ENCODE data around the gene MBTD1. TPM values are rescaled to one million over a fixed set of nuclear protein-coding genes. Genes with fewer than 3 reads are reported as not detected.
A peak's percentile ranks its signal among the peaks of the same experiment; 100 is the strongest.
"Not testable (repeated sequence)": the region's sequence is repeated elsewhere in the genome, so short reads cannot be mapped to it uniquely, and the experiment has no call there.

Gene MBTD1
- 10.4 and 11.6 TPM in 2 replicates for total RNA-seq
- 5.0 TPM for polyA plus RNA-seq (2012)

- DNase-seq (ENCODE audit: low read depth) = peak; percentile 99
These were observed at the start of gene MBTD1 for GRCh38 chr17:51259564-51260236. MBTD1 (minus strand) TSS chr17:51260049; CDS start chr17:51225161, 34,888 bp downstream.

- DNase-seq (ENCODE audit: low read depth) = no peak
These were observed 45.3 kb upstream of the MBTD1 start for GRCh38 chr17:51305182-51305581.

- DNase-seq (ENCODE audit: low read depth) = no peak
These were observed 40.0 kb upstream of the MBTD1 start for GRCh38 chr17:51299859-51300258.

DNA sequence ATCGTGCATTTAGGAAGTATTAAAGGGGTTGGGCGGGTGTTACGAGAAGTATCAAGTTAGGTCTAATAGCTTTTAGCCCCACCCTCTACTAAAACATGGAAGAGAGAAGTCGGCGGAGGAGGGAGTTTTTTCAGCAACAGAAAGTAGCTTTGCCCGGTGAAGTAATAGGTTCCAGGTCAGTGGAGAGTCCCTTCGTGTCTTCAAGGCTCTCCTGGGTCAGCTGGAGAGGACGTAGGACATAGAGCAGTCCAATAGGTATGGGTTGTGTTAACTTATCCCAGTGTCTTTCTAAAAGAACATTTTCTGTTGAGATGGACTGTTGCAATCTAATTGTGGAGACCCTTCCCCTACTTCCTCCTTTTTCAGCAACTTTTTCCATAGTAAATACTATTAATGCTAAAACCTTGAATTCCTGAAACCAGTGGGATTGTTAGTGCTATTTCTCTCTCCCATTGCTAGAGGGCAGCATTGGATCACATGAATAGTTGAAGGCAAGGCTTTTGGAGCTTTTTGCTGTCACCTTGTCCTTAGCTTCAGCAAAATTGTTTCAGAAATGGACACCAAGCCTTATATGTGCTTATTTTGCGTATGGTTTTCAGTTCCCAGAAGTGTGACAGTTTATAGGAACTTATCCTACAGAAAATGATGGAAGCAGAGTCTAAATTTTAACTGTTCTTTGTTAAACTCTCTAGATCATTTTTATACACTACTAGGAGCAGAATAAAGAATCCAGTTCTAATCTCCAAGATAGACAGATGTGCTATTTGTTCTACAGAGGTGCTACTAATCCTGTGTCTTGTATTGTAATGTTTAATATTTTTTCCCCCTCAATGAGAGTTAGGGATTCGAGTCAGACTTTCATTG is 38.9 kb upstream of the MBTD1 start:
- DNase-seq (ENCODE audit: low read depth) = peak; percentile 69

DNA sequence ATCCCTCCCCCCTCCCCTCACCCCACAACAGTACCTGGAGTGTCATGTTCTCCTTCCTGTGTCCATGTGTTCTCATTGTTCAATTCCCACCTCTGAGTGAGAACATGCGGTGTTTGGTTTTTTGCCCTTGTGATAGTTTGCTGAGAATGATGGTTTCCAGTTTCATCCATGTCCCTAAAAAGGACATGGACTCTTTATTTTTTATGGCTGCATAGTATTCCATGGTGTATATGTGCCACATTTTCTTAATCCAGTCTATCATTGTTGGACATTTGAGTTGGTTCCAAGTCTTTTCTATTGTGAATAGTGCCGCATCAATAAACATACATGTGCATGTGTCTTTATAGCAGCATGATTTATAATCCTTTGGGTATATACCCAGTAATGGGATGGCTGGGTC is 34.5 kb upstream of the MBTD1 start:
- not testable (repeated sequence) for DNase-seq (ENCODE audit: low read depth)

- DNase-seq (ENCODE audit: low read depth) = no peak
These were observed 29.9 kb upstream of the MBTD1 start for GRCh38 chr17:51289696-51290111.

DNA sequence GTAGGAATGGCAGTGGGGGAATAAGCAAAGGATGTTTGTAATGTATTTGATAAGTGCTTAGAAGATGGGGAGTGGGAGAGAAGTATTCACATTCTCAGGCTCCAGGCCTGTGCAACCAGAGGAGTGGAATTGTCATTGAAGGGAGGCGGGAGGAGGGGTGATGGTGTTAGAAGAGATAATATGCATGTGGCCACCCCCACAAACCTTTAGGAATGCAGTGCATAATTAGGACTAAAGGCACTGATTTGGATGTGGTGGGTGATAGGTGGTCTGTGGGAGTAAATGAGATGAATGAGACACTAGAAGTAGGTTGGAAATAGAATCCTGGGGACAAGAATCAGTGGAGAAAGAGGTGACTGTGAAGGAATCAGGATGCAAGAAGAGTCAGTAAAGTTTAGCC is 27.6 kb upstream of the MBTD1 start:
- DNase-seq (ENCODE audit: low read depth) = no peak

- DNase-seq (ENCODE audit: low read depth) = no peak
These were observed 19.3 kb upstream of the MBTD1 start for GRCh38 chr17:51279183-51279582.

DNA sequence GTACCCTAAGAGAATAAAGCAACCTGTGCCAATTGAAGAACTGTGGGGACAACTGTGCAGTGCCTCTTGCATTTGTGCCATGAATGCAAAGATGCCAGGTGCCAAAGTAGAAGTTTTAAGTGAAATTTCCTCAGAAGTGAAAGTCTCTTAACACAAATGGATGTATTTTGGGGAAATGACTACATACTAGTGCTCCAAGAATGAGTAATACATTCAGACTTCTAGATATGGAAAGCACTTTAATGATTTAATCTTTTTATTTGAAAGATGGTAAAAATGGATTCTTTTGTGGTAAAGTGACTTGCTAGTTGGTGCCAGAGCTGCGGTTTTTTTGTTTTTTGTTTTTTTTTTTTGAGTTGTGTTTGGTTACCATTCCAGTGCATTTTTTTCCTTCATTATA is 15.5 kb upstream of the MBTD1 start:
- peak; percentile 50 for DNase-seq (ENCODE audit: low read depth)

DNA sequence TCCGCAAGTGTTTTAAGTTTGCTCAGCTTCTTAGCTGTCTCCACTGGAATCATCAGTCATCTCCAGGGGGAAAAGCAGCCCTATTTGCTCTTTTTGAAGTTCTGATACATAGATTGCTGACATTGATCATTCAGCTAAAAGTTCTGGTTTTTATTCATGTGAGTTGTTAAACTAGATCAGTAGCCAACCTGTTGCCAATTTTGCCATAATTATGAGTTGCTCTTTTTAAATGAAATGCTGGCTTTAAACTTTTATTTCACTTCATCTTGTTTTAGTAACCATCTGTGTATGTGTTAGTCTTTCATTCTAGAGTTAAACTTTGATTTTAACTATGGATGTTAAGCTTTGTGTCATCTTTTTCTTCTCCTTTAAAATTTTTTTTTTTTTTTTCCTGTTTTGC is 13.0 kb upstream of the MBTD1 start:
- DNase-seq (ENCODE audit: low read depth) = no peak

GRCh38 chr17:51270636-51271035 is 10.8 kb upstream of the MBTD1 start:
- no peak for DNase-seq (ENCODE audit: low read depth)

DNA sequence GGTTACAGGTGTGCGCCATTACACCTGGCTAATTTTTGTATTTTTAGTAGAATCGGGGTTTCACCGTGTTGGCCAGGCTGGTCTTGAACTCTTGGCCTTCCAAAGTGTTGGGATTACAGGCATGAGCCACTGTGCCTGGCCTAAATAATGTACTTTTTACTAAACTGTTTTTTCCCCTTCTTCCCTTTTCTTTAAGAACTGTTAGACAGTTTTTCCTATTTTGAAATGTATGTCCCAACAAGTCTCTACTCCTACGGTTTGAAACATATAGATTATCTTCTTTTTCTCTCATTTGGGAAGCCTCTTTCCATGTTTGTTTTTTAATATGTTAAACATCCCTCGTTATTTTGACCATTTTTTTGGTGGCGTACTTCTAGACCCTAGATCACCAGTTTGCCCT is 10.1 kb upstream of the MBTD1 start:
- no peak for DNase-seq (ENCODE audit: low read depth)

DNA sequence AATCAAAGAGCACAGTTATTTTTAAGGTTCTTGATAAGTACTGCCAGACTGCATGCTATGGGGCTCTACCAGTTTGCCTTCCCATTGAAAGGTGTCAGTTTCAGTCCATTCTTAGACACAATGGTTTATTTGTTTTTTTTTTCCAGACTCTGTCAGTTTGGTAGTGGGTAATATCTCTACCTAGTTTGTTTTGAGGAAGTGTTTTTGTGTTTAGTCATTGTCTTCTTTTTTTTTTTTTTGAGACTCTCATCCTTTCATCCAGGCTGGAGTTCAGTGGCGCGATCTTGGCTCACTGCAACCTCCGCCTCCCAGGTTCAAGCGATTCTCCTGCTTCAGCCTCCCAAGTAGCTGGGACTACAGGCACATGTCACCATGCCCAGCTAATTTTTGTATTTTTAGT is 4.6 kb upstream of the MBTD1 start:
- not testable (repeated sequence) for DNase-seq (ENCODE audit: low read depth)

- DNase-seq (ENCODE audit: low read depth) = no peak
These were observed 3.2 kb upstream of the MBTD1 start for GRCh38 chr17:51263006-51263405.

GRCh38 chr17:51261024-51261963 is 1.4 kb upstream of the MBTD1 start:
- peak; percentile 4 for DNase-seq (ENCODE audit: low read depth)

GRCh38 chr17:51260237-51261023 is 581 bp upstream of the MBTD1 start, which contains the start of gene UTP18:
UTP18 (plus strand) TSS chr17:51260546; CDS start chr17:51260585, 39 bp downstream.
- peak; percentile 98 for DNase-seq (ENCODE audit: low read depth)

DNA sequence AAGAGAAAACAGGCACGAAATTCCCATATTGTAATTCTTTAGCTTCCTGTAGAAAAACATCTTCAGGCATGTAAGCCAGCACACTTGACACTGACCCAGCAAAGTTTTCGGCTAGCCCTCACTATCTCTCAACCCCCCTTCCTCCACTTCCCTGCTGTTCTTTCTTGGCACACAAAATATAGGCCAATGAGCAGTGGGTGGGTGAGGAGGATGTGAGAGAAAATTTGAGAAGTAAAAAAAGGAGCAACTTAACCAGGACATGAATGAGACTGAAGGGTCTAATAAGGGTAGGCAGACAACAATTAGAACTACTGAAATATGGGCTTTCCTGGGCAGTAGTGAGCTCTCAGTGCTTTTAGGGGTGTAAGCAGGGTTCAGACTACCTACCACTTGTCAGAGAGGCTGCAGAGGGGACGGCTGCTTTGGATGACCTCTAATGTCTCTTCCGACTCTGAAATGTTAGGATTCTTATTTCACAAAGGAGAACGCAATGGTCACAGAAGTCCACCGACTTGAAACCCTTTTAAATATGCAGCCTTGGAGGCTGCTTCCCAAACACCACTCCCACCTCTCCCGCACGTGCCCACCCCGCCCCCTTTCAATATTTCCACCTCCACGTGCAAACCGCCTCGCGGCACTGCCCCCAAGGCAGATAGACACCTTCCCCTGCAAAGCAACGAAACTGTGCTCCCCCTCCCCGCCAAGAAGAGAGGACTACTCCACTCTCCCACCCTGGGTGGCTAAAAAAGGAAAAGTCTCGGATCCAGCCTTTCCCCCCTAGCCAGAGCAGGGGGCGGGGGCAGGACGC is 889 bp downstream of the MBTD1 start:
- peak; percentile 3 for DNase-seq (ENCODE audit: low read depth)

DNA sequence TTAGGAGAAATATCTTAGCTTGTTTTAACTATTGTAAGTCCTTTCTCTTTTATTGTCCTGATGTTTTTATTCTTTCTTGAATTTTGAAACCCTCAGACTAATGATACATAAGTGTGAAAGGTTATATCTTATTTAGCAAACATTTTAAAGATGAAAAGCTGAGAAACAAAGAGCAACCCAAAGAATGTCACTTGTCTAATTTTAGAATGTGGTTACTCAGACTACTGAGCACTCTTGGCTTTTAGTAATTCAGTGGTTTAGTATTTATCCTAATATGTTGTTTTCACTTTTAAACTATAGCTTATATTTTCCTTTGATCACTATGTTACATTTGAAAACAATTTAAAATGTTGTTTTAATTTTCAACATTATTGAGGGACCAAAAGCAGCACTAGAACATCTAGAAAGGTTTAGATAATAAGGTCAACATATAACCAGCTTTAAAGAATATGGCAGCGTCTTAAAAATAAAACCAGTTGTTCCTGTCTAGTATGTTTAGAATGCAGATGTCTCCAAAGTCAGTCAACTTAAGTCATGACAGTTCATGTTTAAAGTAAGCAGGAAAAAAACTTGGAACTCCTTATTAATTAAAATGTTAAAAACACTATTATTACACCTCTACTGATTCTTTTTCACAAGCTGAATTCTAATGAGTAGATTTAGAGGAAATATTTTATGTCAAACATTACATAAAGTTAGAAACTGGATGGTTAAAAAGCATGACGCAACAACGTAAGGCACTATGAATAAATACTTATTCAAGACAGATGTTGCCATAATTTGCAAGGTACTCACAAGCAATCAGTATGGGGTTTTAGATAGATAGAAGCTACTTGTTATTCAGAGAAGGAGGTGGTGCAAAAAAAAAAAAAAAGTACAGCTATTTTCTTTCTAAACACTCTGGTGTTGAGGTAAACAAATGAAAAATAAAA is 2.4 kb downstream of the MBTD1 start:
- peak; percentile 19 for DNase-seq (ENCODE audit: low read depth)

Measured in myocyte (in vitro differentiated cells).